ENCODE measurements around the gene DCUN1D1. TPM values are rescaled to one million over a fixed set of nuclear protein-coding genes. Genes with fewer than 3 reads are reported as not detected.

Gene DCUN1D1
- total RNA-seq, 2 experiments from 2014 or later = 54.6 to 65.0 TPM

GRCh38 chr3:182989566-182989965, 9.2 kb upstream of the DCUN1D1 start:
- H3K9me3 Mint-ChIP-seq (ENCODE audit: low read depth) = peaks cover 4% of the 10 kb centered on the region
- DNase-seq (no peak), ATAC-seq (no peak)
- peaks cover 2% of the 10 kb centered on the region for H3K4me1 Mint-ChIP-seq
- no peak overlapping the region for H3K4me3 Mint-ChIP-seq
- H3K36me3 Mint-ChIP-seq = no peaks in the 10 kb centered on the region
- CTCF ChIA-PET = no interaction called here
- H3K27ac Mint-ChIP-seq = no peak overlapping the region
- H3K27me3 Mint-ChIP-seq = peaks cover 3% of the 10 kb centered on the region

- H3K27me3 Mint-ChIP-seq = no peaks in the 10 kb centered on the region
- no peaks in the 10 kb centered on the region for H3K36me3 Mint-ChIP-seq
- H3K4me3 Mint-ChIP-seq = no peak overlapping the region
- DNase-seq = no peak
- no peaks in the 10 kb centered on the region for H3K9me3 Mint-ChIP-seq (ENCODE audit: low read depth)
- no peak for ATAC-seq
- H3K4me1 Mint-ChIP-seq = peaks cover 7% of the 10 kb centered on the region
- no peak overlapping the region for H3K27ac Mint-ChIP-seq
- CTCF ChIA-PET = no interaction called here
These were observed 5.7 kb upstream of the DCUN1D1 start for GRCh38 chr3:182986021-182986420.

- CTCF ChIA-PET = interaction anchor here (0.9 kb wide), 1 partner anchor 12 kb away, joined by 4 read pairs; no protein-coding TSS in a partner anchor
- Mint-ChIP-seq H3K4me3 (no peak overlapping the region), H3K9me3 (ENCODE audit: low read depth) (no peaks in the 10 kb centered on the region), H3K36me3 (peaks cover 2% of the 10 kb centered on the region), H3K27me3 (no peaks in the 10 kb centered on the region), H3K4me1 (peaks cover 17% of the 10 kb centered on the region), H3K27ac (no peak overlapping the region)
- DNase-seq (no peak), ATAC-seq (no peak)
These were observed 3.5 kb upstream of the DCUN1D1 start for GRCh38 chr3:182983876-182984275.

GRCh38 chr3:182981038-182981380, 671 bp upstream of the DCUN1D1 start:
- H3K27me3 Mint-ChIP-seq = no peaks in the 10 kb centered on the region

GRCh38 chr3:182979674-182980191, 605 bp downstream of the DCUN1D1 start:
- peak; percentile 46 for DNase-seq
- no peaks in the 10 kb centered on the region for H3K27me3 Mint-ChIP-seq
- H3K27ac Mint-ChIP-seq = peak overlapping the region; percentile 86
- H3K4me1 Mint-ChIP-seq = peaks cover 43% of the 10 kb centered on the region
- H3K9me3 Mint-ChIP-seq (ENCODE audit: low read depth) = no peaks in the 10 kb centered on the region
- CTCF ChIA-PET = no interaction called here
- ATAC-seq = no peak
- H3K4me3 Mint-ChIP-seq = peak overlapping the region; percentile 88
- peaks cover 4% of the 10 kb centered on the region for H3K36me3 Mint-ChIP-seq

More at GRCh38 chr3:182981038-182981380, 671 bp upstream of the DCUN1D1 start:
- no peak for DNase-seq
- CTCF ChIA-PET = interaction anchor here (0.9 to 1.9 kb wide), 5 partner anchors 11 to 105 kb away, joined by 3 to 7 read pairs (median 3); no protein-coding TSS in a partner anchor
- Mint-ChIP-seq H3K27ac (peak overlapping the region; percentile 76), H3K4me1 (peaks cover 36% of the 10 kb centered on the region), H3K9me3 (ENCODE audit: low read depth) (no peaks in the 10 kb centered on the region), H3K36me3 (peaks cover 4% of the 10 kb centered on the region), H3K4me3 (peak overlapping the region; percentile 72)
- ATAC-seq = no peak

- CTCF ChIA-PET = no interaction called here
- H3K4me1 Mint-ChIP-seq = peaks cover 41% of the 10 kb centered on the region
These were observed 1.1 kb downstream of the DCUN1D1 start for GRCh38 chr3:182979103-182979673.

GRCh38 chr3:182978387-182978786, 2.0 kb downstream of the DCUN1D1 start:
- no peak for ATAC-seq
- CTCF ChIA-PET = no interaction called here
- H3K9me3 Mint-ChIP-seq (ENCODE audit: low read depth) = no peaks in the 10 kb centered on the region
- H3K4me1 Mint-ChIP-seq = peaks cover 41% of the 10 kb centered on the region
- peaks cover 4% of the 10 kb centered on the region for H3K36me3 Mint-ChIP-seq
- no peaks in the 10 kb centered on the region for H3K27me3 Mint-ChIP-seq
- no peak overlapping the region for H3K27ac Mint-ChIP-seq
- no peak overlapping the region for H3K4me3 Mint-ChIP-seq
- no peak for DNase-seq

More at GRCh38 chr3:182979103-182979673, 1.1 kb downstream of the DCUN1D1 start:
- DNase-seq (no peak), ATAC-seq (no peak)
- no peaks in the 10 kb centered on the region for H3K9me3 Mint-ChIP-seq (ENCODE audit: low read depth)
- H3K36me3 Mint-ChIP-seq = peaks cover 4% of the 10 kb centered on the region
- peak overlapping the region; percentile 88 for H3K4me3 Mint-ChIP-seq
- H3K27ac Mint-ChIP-seq = peak overlapping the region; percentile 86
- H3K27me3 Mint-ChIP-seq = no peaks in the 10 kb centered on the region

GRCh38 chr3:182973047-182973446, 7.3 kb downstream of the DCUN1D1 start:
- Mint-ChIP-seq H3K4me1 (peaks cover 47% of the 10 kb centered on the region), H3K27ac (no peak overlapping the region), H3K9me3 (ENCODE audit: low read depth) (no peaks in the 10 kb centered on the region), H3K36me3 (peaks cover 16% of the 10 kb centered on the region), H3K4me3 (no peak overlapping the region), H3K27me3 (no peaks in the 10 kb centered on the region)
- ATAC-seq (no peak), DNase-seq (no peak)
- CTCF ChIA-PET = no interaction called here

- Mint-ChIP-seq H3K9me3 (ENCODE audit: low read depth) (no peaks in the 10 kb centered on the region), H3K4me1 (peaks cover 52% of the 10 kb centered on the region), H3K27ac (no peak overlapping the region), H3K36me3 (peaks cover 21% of the 10 kb centered on the region), H3K4me3 (no peak overlapping the region), H3K27me3 (no peaks in the 10 kb centered on the region)
- no peak for DNase-seq
- CTCF ChIA-PET = interaction anchor here (1.4 kb wide), 1 partner anchor 11 kb away, joined by 4 read pairs; no protein-coding TSS in a partner anchor
- no peak for ATAC-seq
These were observed 8.0 kb downstream of the DCUN1D1 start for GRCh38 chr3:182972387-182972786.

DNA sequence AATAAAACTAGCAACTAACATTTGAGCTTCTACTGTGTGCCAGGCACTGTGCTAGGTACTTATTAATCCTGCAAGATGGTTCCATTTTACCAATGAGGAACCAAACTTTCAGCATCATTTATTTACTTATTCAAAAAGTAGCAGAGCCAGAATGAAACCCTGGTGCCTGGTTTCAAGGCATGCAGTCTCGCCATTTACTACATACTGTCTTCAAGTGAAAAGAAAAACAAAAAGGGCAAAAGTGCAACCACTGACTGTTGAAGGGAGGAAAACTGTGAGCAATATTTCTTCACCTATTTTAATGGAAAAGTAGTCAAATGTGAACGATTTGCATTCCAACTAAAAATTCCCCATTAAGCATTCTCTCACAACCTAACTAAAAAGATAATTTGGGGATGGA, 8.7 kb downstream of the DCUN1D1 start:
- H3K36me3 Mint-ChIP-seq = peaks cover 23% of the 10 kb centered on the region
- ATAC-seq (no peak), DNase-seq (no peak)
- CTCF ChIA-PET = interaction anchor here (0.7 to 1.4 kb wide), 2 partner anchors 12 to 126 kb away, joined by 3 to 4 read pairs; no protein-coding TSS in a partner anchor
- H3K4me1 Mint-ChIP-seq = peaks cover 53% of the 10 kb centered on the region
- H3K27me3 Mint-ChIP-seq = no peaks in the 10 kb centered on the region
- H3K9me3 Mint-ChIP-seq (ENCODE audit: low read depth) = no peaks in the 10 kb centered on the region
- no peak overlapping the region for H3K27ac Mint-ChIP-seq
- no peak overlapping the region for H3K4me3 Mint-ChIP-seq

DNA sequence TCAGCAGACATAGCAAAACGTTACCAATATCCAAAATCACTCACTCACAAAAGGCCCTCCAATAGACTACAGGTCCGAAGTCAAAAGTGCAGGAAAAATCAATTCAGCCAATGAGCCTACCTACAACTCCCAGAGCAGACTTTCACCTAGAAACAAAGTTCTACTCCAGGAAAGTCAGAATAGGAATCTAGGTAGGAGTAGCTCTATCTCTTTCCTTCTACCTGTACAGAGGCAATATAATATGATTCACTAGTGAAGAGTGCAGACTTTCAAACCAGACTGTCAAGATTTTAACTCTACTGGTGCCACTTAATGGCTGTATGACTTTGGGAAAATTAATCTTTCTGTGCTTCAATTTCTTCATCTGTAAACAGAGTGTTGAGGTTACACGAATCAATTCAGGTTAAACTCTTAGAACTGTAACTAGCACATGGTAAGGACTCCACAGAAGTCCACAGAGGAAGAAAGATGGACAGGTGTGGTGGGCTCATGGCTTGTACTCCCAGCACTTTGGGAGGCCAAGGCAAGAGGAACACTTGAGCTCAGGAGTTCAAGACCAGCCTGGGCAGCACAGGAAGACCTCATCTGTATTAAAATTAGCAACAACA, 9.4 kb downstream of the DCUN1D1 start:
- DNase-seq (no peak), ATAC-seq (no peak)
- Mint-ChIP-seq H3K9me3 (ENCODE audit: low read depth) (no peaks in the 10 kb centered on the region), H3K4me1 (peaks cover 55% of the 10 kb centered on the region), H3K4me3 (no peak overlapping the region), H3K27ac (no peak overlapping the region), H3K27me3 (no peaks in the 10 kb centered on the region), H3K36me3 (peaks cover 26% of the 10 kb centered on the region)
- CTCF ChIA-PET = interaction anchor here (1.4 kb wide), 1 partner anchor 13 kb away, joined by 4 read pairs; no protein-coding TSS in a partner anchor

GRCh38 chr3:182969853-182970252, 10.5 kb downstream of the DCUN1D1 start:
- H3K36me3 Mint-ChIP-seq = peaks cover 33% of the 10 kb centered on the region
- H3K4me3 Mint-ChIP-seq = no peak overlapping the region
- H3K27ac Mint-ChIP-seq = no peak overlapping the region
- DNase-seq = no peak
- no peaks in the 10 kb centered on the region for H3K9me3 Mint-ChIP-seq (ENCODE audit: low read depth)
- no peaks in the 10 kb centered on the region for H3K27me3 Mint-ChIP-seq
- no peak for ATAC-seq
- CTCF ChIA-PET = interaction anchor here (0.8 to 1.2 kb wide), 3 partner anchors 12 to 127 kb away, joined by 3 read pairs; no protein-coding TSS in a partner anchor
- H3K4me1 Mint-ChIP-seq = peaks cover 56% of the 10 kb centered on the region

DNA sequence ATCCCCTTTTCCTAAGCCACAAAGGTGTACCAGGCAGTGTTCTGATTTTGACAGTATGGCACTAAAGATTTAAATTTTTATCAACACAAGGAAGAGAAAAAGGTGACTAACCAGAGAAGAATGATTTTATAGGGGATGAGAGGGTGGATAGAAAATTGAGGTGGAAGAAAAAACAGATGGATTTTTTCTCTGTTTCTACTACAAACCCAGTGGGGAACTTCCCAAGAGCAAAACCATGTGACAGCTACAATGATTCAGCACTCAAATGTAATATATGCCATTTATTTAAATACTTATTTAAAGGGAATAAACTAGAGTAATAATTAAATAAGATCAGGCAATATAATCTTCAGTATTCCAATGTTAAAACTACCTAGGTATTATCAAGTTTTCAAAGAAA, 11.1 kb downstream of the DCUN1D1 start:
- peak overlapping the region; percentile 14 for H3K27ac Mint-ChIP-seq
- H3K4me1 Mint-ChIP-seq = peaks cover 55% of the 10 kb centered on the region
- no peak overlapping the region for H3K4me3 Mint-ChIP-seq
- peaks cover 34% of the 10 kb centered on the region for H3K36me3 Mint-ChIP-seq
- H3K9me3 Mint-ChIP-seq (ENCODE audit: low read depth) = no peaks in the 10 kb centered on the region
- CTCF ChIA-PET = interaction anchor here (1.1 to 1.2 kb wide), 2 partner anchors 12 to 127 kb away, joined by 3 read pairs; no protein-coding TSS in a partner anchor
- no peaks in the 10 kb centered on the region for H3K27me3 Mint-ChIP-seq
- DNase-seq = no peak
- no peak for ATAC-seq

All from activated CD8-positive, alpha-beta memory T cell treated with anti-CD3 and anti-CD28 coated beads, Interleukin-2, amount 10 ng/mL, durations not matched to agents 7 days and 5 days (primary cell).